GM21423 (cell line): ENCODE results near the gene SMYD5.

ENCODE experiments used
- ATAC-seq: cut with Tn5 transposase; IDR thresholded peaks from one replicate; pipeline ENCODE4 v1.9.1; 2021; ENCODE audit warnings: mild to moderate bottlenecking, moderate library complexity; ENCODE audit not compliant: unreplicated experiment

SMYD5 gene

GRCh38 chr2:73237168-73237567, 23.1 kb downstream of the SMYD5 start:
- no peak for ATAC-seq

GRCh38 chr2:73238149-73238548, 24.1 kb downstream of the SMYD5 start:
- ATAC-seq, result no peak

GRCh38 chr2:73238976-73239375, 24.9 kb downstream of the SMYD5 start:
- ATAC-seq, result no peak

GRCh38 chr2:73239776-73240175, 25.7 kb downstream of the SMYD5 start:
- ATAC-seq, result no peak

GRCh38 chr2:73243884-73244570, 30.0 kb downstream of the SMYD5 start:
- no peak for ATAC-seq

GRCh38 chr2:73244580-73244979, 30.5 kb downstream of the SMYD5 start:
- ATAC-seq, result no peak

- ATAC-seq, result no peak
These were observed 32.8 kb downstream of the SMYD5 start for GRCh38 chr2:73246850-73247249.

GRCh38 chr2:73249636-73250035, 35.6 kb downstream of the SMYD5 start:
- ATAC-seq, result no peak

GRCh38 chr2:73250872-73251846, 37.1 kb downstream of the SMYD5 start:
- ATAC-seq, result no peak

- ATAC-seq, result no peak
These were observed 38.4 kb downstream of the SMYD5 start for GRCh38 chr2:73252238-73253027.

- no peak for ATAC-seq
These were observed 39.4 kb downstream of the SMYD5 start for GRCh38 chr2:73253400-73253799.

- no peak for ATAC-seq
These were observed 39.9 kb downstream of the SMYD5 start for GRCh38 chr2:73253901-73254300.

GRCh38 chr2:73254343-73255006, 40.4 kb downstream of the SMYD5 start:
- no peak for ATAC-seq

GRCh38 chr2:73255007-73255644, 41.1 kb downstream of the SMYD5 start:
- no peak for ATAC-seq

- no peak for ATAC-seq
These were observed 42.0 kb downstream of the SMYD5 start for GRCh38 chr2:73255907-73256617.

GRCh38 chr2:73256618-73256922, 42.5 kb downstream of the SMYD5 start:
- no peak for ATAC-seq

- ATAC-seq, result no peak
These were observed 43.0 kb downstream of the SMYD5 start for GRCh38 chr2:73257021-73257420.

GRCh38 chr2:73257425-73258125, 43.5 kb downstream of the SMYD5 start:
- ATAC-seq, result no peak
